HG02870 (cell line): ENCODE results near the gene UBE2J2.

Source experiments
- ATAC-seq: cut with Tn5 transposase; IDR thresholded peaks from one replicate; pipeline ENCODE4 v1.9.1; 2021; ENCODE audit warnings: mild to moderate bottlenecking, moderate library complexity; ENCODE audit not compliant: unreplicated experiment

Gene UBE2J2

DNA sequence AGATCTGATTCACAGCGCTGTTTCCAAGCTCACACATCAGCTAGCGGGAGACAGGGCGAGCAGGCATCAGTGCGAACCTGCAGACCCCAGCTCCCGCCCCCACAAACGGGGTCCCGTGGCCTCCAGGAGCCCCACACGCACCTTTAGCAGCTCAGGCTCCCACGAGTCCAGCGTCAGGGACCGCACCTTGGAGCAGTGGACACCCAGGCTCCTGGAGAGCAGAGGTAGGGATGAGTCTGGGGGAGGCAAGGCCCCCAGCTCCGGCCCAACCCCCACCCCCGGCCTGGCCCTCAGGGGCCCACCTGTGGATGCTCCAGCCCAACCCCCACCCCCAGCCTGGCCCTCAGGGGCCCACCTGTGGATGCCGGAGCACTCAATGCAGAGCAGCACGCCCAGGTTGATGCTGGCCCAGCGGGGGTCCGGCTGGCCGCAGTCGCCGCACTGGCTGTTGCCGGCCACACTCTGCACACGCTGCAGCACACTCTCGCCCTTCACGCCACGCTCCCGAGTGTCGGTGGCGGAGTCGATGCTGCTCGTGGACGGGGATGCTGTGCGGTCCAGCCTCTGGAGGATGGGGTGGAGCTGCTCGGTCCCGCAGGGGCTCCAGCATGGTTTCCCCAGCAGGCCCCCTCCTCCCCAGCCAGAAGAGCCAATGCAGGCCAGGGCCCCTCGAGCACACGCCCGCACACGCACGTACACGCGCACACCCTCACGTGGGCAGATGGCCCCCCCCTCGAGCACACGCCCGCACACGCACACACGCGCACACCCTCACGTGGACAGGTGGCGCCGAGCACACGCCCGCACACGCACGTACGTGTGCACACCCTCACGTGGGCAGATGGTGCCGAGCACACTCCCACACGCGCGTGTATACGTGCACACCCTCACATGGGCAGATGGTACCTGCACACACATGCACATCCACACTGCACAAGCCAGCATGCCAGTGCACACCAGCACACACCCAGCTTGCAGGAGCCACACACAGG lies 22.7 kb upstream of the UBE2J2 start:
- ATAC-seq, result no peak

DNA sequence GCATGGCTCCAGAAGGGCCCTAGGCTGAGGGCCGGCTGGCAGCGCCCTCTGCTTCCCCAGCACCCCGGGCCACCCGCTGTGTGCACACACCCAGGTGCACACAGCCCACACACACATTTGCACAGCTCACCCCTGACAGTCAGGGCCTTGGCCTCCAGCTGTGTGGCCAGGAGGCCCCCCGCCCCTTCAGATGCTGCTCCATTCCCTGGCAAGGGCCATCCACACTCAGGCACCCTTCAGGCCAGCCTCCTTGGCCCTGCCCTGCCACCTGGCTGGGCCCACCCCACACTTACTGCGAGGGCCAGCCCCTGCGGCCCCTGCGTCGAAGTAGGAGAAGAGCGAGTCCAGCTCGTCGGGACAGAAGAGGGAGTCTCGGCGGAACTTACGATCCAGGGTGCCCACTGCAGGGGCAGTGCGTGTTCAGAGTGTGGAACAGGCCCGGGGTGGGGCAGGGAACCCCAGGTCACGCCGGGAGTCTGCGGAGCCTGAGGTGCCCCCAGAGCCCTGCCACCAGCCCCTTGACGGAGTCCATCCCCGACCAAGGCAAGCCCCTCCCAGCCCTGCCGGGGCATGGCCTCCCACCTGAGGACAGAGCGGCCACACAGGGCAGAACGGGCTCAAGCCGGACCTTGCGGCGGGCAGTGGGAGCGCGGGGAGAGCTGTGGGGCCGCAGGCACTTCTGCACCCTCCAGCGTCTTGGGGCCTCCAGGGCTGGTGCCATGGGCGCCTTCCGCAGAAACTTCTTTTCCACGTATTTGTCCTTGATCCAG lies 21.7 kb upstream of the UBE2J2 start:
- no peak for ATAC-seq

DNA sequence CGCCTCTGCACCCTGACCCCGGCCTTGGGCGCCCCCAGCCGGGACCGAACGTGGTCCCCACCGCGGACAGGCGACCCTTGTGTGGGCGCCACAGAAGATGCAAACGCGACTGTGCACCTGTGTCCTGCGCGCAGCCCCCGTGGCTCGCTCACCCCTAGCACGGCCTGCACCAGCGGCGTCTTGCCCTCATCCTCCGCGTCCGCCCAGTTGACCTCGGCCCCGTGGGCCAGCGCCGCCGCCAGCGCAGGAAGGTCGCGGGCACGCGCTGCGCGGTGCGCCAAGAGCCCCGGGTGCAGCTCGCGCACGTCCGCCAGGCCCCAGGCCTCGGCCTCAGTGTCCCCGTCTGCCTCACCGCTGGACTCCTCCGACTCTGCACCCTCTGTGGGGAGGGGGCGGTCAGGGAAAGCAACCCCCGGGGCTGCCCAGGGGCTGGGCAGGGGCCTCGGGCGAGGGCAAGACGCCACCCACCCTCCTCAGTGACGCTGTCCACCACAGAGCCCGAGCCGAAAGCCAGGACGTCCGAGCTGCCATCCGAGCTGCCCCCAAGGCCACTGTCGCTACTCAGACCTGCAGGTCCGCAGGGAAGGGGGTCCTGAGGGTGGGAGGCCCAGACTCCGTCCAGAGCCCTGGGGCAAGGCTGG lies 20.7 kb upstream of the UBE2J2 start:
- ATAC-seq, result no peak

DNA sequence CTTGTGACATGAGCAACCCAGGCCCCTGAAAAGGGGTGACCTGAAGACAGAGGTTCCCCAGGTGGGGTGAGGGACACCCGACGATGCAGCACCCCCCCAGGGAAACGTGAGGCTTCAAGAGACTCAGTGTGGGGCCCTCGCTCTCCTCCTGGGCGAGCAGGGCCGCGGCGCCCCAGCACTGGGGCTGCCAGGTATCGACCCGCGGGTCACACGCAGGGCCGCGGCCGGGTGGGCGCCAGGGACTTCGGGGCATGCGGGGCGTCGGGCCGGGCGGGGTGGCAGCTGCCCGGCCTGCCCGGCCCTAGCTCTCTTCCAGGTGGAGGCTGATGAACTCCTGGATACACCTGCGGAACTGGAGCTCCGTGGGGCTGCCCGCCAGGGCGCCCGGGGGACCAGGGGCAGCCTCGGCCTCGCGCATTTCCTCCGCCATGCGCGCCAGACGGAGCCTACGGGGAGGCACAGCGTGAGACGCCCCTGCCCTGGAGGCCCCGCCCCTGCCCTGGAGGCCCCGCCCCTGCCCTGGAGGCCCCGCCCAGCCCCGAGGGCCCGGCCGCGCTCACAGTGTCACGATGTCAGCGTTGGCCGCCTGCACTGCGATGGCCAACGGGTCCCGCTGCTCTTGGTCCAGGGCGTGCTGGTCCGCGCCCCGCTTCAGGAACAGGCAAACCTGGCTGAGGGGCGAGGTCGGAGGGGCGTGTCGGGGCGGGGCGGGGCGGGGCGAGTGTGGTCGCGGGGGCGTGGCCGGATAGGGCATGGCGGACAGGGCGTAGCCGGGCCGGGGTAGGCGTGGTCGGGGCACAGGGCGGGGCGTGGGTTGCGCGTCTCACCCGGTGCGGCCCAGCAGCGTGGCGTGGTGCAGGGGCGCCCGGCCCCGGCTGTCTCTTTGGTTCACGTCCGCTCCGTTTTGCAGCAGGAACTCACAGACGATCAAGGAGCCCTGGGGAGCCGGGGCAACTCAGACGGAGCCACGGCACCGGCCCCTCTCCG lies 19.9 kb upstream of the UBE2J2 start:
- no peak for ATAC-seq

DNA sequence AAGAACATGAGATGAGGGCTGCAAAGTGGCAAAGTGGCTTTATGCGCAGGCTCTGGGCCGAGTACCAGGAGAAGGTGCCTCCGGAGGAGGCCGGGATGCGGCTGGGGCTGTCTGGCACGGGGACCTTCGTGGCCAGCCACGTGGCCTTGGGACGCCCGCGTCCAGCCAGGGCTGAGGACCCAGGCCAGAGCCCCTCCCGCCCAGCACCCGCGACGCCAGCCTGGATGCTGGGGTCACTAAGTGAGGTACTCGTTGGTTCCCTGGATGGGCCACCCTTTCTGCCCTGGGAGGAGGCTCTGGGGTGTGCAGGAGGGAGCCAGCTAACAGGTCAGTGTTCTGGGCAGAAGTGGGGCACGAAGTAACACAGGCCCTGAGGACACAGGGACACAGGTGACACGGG lies 19.2 kb upstream of the UBE2J2 start:
- ATAC-seq, result no peak

DNA sequence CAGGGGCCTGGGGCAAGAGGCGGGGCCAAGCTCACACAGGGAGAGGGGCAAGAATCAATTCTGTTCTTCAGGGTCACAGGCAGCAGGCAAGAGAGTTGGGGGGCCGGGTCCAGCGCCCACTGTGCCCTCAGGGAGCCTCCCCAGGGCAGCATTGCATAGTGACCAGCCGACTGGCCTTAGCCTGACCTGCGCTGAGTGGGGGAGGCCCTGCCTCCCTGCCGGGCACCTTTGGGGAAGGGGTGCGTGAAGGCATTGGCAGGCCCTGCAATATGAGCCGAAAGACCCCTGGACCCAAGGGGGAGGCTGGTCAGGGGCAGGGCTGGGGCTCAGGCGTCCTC lies 18.8 kb upstream of the UBE2J2 start:
- no peak for ATAC-seq

DNA sequence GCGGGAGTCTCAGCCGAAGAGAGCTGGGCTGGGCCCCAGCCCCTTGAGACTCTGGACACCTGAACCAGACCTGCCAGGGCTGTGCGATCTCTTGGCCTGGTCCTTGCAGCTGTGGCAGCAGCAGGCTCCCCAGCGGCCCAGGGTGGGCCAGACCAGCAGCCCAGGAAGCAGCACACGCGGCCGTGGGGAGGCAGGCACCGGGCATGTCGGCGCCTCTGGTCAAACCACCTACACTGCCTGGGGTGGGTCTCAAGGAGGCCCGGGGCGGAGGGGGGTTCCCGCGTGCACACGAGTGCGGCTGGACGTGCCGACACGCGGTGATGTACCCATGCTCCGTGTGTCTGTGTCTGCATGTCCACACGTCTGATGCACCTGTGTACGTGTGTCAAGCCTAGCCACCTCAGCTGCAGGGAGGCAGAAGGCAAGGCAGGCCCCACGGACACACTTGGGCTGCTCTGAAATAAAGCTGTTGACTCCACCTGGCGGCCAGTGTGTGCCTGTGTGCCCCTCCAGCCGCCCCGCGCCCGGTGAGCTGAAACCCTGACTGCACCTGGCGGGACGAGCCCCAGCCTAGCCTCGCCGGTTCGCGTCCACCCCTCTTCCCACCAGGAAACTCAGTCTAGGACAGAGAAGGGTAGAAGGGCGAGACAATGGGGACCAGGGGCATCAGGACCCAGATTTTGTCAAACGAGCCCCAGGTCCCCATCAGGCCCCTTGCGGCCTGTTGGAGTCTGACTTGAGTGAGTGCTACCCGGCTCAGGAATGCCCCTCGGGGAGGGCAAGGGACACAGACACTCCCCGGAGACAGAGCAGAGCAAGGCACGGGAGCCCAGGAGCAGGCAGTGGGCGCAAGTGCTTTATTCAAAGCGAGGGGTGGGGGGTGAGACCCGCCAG lies 18.1 kb upstream of the UBE2J2 start:
- ATAC-seq, result no peak

DNA sequence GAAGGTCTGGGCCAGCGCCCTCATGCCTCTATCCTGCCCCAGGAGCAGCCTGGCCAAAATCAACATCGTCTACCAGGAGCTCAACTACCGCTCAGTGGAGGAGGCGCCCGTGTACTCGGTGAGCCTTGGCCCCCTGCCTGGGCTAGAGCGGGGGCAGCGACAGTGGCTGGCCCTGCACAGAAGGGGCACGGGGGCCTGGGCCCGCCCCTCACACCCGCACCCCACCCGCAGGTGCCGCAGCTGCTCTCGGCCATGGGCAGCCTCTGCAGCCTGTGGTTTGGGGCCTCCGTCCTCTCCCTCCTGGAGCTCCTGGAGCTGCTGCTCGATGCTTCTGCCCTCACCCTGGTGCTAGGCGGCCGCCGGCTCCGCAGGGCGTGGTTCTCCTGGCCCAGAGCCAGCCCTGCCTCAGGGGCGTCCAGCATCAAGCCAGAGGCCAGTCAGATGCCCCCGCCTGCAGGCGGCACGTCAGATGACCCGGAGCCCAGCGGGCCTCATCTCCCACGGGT lies 17.4 kb upstream of the UBE2J2 start:
- no peak for ATAC-seq

DNA sequence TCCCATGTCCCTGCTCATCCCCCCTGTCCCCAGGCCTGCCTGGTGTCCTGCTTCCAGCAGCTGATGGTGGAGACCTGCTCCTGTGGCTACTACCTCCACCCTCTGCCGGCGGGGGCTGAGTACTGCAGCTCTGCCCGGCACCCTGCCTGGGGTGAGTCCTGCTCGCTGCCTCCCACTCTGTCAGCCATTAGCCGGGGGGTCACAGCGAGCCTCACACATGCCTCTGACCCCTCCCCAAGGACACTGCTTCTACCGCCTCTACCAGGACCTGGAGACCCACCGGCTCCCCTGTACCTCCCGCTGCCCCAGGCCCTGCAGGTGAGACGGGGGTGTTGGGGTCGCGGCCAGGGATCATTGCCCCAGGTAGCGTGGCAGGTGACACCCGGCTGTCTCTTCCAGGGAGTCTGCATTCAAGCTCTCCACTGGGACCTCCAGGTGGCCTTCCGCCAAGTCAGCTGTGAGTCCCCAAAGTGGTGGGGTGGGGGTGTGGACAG lies 16.6 kb upstream of the UBE2J2 start:
- ATAC-seq, result no peak

DNA sequence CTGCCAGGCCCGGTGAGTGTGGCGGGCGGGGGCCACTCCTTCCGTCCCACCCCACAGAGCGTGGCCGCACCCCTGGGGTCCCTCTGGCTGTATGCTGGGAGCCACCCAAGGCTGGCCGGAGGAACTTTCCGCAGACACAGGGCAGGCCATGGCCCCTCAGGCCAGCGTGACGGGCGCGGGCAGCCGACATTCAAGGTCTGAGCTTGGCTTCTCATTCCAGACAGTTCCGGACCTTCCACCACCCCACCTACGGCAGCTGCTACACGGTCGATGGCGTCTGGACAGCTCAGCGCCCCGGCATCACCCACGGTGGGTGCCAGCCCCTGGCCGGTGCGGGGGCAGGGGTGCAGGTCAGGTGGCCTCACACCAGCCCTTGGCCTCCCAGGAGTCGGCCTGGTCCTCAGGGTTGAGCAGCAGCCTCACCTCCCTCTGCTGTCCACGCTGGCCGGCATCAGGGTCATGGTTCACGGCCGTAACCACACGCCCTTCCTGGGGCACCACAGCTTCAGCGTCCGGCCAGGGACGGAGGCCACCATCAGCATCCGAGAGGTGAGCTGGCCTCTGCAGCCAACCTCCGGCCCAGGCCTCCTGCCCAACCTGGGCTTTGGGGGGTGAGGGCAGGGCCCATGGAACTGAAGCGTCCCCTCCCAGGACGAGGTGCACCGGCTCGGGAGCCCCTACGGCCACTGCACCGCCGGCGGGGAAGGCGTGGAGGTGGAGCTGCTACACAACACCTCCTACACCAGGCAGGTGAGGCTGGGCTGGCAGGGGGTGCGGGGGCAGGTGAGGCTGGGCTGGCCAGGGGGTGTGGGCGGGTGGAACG lies 13.8 kb upstream of the UBE2J2 start:
- no peak for ATAC-seq

DNA sequence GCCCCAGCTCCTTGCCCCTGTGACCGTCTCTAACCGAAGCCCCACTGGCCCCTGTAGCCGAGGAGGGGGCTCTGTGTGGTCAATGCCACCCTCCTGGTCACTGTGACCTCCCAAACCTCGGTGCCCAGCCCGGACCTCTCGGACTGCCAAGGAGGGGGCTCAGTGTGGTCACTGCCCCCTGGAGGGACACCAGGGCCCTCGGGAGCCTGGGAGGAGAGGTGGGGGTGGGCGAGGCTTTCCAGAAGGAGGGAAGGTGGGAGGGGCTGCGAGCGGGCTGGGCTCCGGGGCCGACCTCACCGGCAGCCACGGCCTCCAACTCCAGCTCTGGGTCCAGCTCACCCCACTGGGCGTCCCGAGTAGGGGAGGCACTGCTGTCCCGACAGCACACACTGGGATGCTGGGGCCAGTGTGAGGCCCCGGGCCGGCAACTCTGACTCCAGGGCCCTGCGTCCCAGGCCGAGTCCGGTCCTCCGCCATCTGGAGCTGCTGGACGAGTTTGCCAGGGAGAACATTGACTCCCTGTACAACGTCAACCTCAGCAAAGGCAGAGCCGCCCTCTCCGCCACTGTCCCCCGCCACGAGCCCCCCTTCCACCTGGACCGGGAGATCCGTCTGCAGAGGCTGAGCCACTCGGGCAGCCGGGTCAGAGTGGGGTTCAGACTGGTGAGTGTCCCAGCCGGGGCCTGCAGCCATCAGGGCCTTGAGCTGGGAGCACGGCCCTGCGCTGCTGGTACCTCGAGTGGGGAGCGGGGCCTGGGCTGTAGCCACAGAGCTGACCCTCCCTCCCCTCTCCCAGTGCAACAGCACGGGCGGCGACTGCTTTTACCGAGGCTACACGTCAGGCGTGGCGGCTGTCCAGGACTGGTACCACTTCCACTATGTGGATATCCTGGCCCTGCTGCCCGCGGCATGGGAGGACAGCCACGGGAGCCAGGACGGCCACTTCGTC lies 12.9 kb upstream of the UBE2J2 start:
- no peak for ATAC-seq

DNA sequence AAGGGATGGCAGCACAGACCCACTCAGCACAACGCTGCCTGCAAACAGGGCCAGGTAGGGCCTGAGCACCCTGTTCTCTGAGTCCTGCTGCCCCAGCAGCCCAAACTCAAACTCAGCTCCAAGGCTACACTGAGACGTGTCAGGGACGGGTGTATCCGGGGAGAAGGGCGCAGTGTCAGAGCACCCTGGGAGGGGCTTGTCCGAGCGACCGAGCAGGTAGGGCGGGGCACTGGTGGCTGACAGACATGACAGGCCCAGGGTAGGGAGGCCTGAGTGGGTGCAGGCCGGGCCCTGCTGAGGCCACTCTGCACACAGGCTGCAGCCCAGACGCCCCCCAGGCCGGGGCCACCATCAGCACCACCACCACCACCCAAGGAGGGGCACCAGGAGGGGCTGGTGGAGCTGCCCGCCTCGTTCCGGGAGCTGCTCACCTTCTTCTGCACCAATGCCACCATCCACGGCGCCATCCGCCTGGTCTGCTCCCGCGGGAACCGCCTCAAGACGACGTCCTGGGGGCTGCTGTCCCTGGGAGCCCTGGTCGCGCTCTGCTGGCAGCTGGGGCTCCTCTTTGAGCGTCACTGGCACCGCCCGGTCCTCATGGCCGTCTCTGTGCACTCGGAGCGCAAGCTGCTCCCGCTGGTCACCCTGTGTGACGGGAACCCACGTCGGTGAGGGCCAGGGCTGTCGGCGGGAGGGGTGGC lies 12.1 kb upstream of the UBE2J2 start:
- ATAC-seq, result no peak

DNA sequence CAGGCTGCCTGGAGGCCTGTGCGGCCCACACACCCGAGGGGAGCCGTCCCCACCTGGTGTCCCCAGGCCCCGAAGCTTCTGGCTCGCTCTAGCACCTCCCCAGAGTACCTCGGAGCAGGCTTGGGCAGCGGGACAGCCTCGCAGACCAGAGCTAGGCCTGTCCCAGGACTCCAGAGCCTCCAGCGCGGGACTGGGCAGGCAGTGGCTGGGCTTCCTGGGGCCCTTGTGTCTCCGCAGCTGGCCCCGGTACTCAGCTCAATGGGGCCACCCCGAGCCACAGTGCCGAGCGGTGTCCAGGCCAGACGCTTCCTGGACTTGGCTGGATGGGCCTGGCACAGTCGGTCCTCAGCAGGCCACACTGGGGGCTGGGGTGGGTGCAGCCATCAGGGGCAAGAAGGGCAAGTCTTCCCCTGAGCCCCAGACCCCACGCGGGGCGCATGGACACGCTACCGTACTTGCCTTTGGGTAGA lies 11.5 kb upstream of the UBE2J2 start:
- ATAC-seq, result no peak

DNA sequence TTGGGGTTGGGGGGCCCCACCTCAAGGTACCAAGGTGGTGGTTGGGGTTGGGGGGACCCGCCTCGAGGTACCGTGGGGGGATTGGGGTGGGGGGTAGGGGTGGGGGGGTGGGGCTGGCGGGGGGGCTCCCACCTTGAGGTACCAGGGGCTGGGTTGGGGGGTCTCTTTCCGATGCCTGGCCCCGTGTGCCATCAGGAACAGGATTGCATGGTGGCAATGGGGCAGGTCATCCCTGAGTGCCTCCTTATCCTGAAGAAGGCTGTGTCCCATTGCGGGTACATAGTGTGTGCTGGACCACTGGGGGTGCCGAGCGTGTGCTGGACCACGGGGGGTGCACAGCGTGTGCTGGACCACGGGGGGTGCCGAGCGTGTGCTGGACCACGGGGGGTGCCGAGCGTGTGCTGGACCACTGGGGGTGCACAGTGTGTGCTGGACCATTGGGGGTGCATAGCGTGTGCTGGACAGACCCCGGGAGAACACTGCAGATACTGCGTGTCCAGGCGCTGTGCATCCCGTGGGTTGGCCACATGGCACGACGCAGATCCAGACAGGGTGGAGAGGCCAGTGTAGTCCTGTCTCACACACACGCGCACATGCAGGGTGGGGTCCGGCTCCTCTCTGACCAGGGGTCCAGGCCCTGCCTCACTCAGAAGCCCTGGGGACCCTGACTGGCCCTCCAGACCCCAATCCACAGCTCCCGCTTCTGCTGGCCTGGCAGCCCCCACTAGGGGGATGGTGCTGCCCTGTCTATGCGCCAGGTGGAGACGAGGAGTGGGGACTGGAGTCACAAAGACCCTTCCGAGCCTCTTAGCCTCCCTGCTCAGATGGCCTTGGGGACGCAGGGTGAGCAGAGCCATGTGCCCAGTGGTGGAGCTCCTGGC lies 10.8 kb upstream of the UBE2J2 start:
- no peak for ATAC-seq

DNA sequence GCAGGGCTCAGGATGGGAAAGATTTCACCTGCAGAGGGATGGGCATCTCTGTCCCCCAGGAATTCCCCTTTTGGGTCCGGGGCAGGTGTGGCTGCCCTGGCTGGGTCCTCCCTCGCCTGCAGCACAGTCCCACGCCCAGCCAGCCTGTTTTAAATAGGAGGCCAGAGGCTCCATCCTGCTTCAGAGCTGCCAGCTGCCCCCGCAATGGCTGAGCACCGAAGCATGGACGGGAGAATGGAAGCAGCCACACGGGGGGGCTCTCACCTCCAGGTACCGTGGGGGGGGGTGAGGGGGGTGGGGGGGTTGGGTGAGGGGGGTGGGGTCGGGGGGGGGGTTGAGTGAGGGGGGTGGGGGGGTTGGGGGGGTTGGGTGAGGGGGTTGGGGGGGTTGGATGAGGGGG lies 10.2 kb upstream of the UBE2J2 start:
- ATAC-seq, result no peak
